GM10266 (cell line): ENCODE data around the gene DTNBP1.

Experiments
- DNase-seq: peaks from one replicate; pipeline ENCODE4 v3.0.0; 2012; ENCODE audit errors: extremely low spot score
- CTCF ChIP-seq: IDR thresholded peaks from 2 replicates; pipeline ENCODE4 v1.5.1; 2012; ENCODE audit warnings: mild to moderate bottlenecking, low read depth; ENCODE audit not compliant: control insufficient read depth, insufficient read depth; ENCODE audit errors: missing control alignments

DTNBP1 gene

GRCh38 chr6:15511248-15512125, 151.3 kb downstream of the DTNBP1 start:
- no peak for TF ChIP-seq CTCF
- no peak for DNase-seq

GRCh38 chr6:15510536-15511247, 152.1 kb downstream of the DTNBP1 start:
- DNase-seq: no peak
- TF ChIP-seq CTCF: no peak

- no peak for TF ChIP-seq CTCF
- DNase-seq: no peak
Measured at GRCh38 chr6:15510121-15510520, 152.7 kb downstream of the DTNBP1 start.

DNA sequence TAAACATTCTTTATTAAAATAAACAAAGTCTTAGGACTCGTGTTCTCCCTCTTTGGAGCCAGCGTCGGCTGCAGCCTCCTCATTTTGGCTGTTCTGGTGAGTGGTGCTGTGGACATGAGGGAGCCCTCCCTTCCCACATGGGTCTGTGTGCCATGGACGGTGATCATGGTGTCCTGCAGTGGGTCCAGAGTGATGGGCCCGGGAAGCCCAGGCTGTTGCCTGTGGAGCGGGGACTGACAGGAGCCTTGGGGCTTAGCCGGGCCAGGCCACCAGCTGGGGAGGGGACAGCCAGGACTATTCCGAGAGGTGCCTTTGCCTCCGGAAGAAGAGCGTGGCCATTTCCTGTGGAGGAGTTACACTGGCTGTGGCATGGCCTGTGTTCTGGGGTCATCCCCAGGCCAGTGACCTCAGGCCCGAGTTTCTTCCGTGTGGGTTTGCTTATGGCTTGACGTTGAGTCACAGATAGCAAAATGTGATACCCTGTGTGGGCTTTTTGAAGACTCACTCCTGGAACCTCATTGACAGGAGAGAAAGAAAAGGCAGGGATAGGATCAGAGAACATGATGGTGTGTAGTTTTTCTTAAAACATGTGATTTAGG, 153.4 kb downstream of the DTNBP1 start:
- TF ChIP-seq CTCF: no peak
- no peak for DNase-seq

DNA sequence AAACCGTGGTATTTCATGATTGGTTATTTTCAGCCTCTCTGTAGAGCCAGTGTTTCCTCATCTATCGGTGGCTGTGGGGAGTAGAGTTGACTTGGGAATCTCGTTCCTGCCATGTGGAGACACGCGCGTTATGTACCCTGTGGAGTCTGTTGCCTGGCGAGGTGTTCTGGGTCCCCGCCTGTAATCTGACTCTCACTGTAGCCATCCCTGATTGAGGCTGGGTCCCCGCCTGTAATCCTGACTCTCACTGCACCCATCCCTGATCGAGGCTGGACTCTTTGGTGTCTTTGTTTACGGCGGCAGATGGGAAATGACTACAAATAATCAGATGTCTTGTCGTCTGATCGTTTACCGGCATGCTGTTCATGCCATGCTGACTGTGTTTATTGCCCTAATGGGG, 153.9 kb downstream of the DTNBP1 start:
- TF ChIP-seq CTCF: no peak

GRCh38 chr6:15508441-15508871, 154.4 kb downstream of the DTNBP1 start:
- TF ChIP-seq CTCF: no peak

More for the DNA sequence above, 153.9 kb downstream of the DTNBP1 start:
- no peak for DNase-seq

GRCh38 chr6:15507746-15508145, 155.1 kb downstream of the DTNBP1 start:
- no peak for DNase-seq
- no peak for TF ChIP-seq CTCF

More at GRCh38 chr6:15508441-15508871, 154.4 kb downstream of the DTNBP1 start:
- DNase-seq: no peak
